ENCODE data around the gene NKG7. TPM values are rescaled to one million over a fixed set of nuclear protein-coding genes. Genes with fewer than 3 reads are reported as not detected.
A peak's percentile ranks its signal among the peaks of the same experiment; 100 is the strongest.

The NKG7 gene
- total RNA-seq, 2 experiments from 2014 or later: 6.2 to 7.2 TPM

GRCh38 chr19:51365965-51366388 is 6.5 kb downstream of the NKG7 start, which contains the start of gene ETFB:
Gene ETFB, minus strand, starts transcription at chr19:51366388. Its CDS starts 62 bp downstream, at chr19:51366326.
- Mint-ChIP-seq H3K4me3 (peak within 1 kb of the TSS; percentile 96), H3K4me1 (ENCODE audit: low read depth) (peaks cover 66% of the 10 kb centered on the region), H3K27ac (peak within 1 kb of the TSS; percentile 84), H3K27me3 (no peaks in the 10 kb centered on the region), H3K36me3 (ENCODE audit: low read depth) (peaks cover 12% of the 10 kb centered on the region), H3K9me3 (no peaks in the 10 kb centered on the region)
- CTCF ChIA-PET: no interaction called here
- intact Hi-C loops (cut with DNase I, micrococcal nuclease): loop anchor here in 1 of 2 experiments (10.0 kb wide), 1 partner anchor 229 kb away; no protein-coding TSS in a partner anchor
- TF ChIP-seq, protein P1, sequence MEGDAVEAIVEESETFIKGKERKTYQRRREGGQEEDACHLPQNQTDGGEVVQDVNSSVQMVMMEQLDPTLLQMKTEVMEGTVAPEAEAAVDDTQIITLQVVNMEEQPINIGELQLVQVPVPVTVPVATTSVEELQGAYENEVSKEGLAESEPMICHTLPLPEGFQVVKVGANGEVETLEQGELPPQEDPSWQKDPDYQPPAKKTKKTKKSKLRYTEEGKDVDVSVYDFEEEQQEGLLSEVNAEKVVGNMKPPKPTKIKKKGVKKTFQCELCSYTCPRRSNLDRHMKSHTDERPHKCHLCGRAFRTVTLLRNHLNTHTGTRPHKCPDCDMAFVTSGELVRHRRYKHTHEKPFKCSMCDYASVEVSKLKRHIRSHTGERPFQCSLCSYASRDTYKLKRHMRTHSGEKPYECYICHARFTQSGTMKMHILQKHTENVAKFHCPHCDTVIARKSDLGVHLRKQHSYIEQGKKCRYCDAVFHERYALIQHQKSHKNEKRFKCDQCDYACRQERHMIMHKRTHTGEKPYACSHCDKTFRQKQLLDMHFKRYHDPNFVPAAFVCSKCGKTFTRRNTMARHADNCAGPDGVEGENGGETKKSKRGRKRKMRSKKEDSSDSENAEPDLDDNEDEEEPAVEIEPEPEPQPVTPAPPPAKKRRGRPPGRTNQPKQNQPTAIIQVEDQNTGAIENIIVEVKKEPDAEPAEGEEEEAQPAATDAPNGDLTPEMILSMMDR (IDR thresholded peaks at IDR 0.05): no peak
- Histone ChIP-seq H3K27ac (ENCODE audit: low read depth in 1 of 2, low read length in 2 of 2) (peak within 1 kb of the TSS; percentile 69 to 73), H3K9me3 (ENCODE audit: control insufficient read depth in 1 of 2, insufficient read depth in 1 of 2, low read length in 2 of 2) (no peaks in the 10 kb centered on the region), H3K4me1 (ENCODE audit: insufficient read depth, low read length) (peaks cover 70% of the 10 kb centered on the region), H3K27me3 (ENCODE audit: control insufficient read depth in 1 of 2, insufficient read depth in 2 of 2, low read length in 2 of 2) (no peaks in the 10 kb centered on the region), H3K36me3 (ENCODE audit: insufficient read depth, low read length) (no peaks in the 10 kb centered on the region), H3K4me3 (ENCODE audit: low read length) (peak within 1 kb of the TSS; percentile 90)
- no peak for ATAC-seq (ENCODE audit: poor library complexity)
- POLR2A ChIA-PET: interaction anchor here (0.8 to 1.6 kb wide), 6 partner anchors 11 to 76 kb away, joined by 3 to 7 read pairs (median 4); partner anchors contain the start of gene VSIG10L
- DNase-seq: no peak

DNA sequence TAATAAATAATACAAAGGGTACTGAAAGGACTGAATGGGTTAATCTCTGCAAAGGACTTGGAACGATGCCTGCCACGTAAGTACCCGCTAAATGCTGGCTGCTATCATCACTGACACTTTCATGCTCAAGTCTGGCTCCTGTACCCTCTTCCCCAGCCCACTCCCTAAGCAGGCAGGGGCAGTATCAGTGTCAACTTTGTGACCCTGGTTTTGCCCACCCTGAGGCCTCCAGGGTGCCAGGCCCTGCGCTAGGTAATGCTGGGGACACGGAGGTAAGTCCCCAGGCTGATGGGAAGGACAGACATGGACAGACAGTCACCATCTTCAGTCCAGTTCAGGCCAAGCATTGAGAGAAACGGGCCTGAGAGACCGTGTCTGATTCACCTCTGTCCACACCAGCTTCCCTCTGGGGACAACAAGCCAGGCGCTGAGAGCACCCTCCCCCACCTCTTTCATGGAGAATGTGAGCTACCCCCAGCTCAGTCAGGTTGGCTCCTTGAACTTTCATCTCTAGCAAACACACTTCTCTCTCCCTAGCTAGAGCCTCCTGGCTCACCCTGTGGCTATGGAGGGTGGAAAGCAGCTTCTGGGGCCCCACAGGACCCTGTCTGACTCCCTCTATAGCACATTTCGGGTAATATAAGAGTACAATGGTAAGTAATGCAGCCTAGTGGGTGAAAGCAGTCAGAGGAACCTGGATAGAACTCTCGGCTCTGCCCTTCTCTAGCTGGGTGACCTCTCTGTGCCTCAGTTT is 7.1 kb downstream of the NKG7 start:
- Mint-ChIP-seq H3K36me3 (ENCODE audit: low read depth) (peaks cover 12% of the 10 kb centered on the region), H3K27me3 (no peaks in the 10 kb centered on the region), H3K4me1 (ENCODE audit: low read depth) (peaks cover 61% of the 10 kb centered on the region), H3K9me3 (no peaks in the 10 kb centered on the region), H3K4me3 (peak overlapping the region; percentile 96), H3K27ac (peak overlapping the region; percentile 84)
- Histone ChIP-seq H3K4me3 (ENCODE audit: low read length) (peak overlapping the region; percentile 90), H3K36me3 (ENCODE audit: insufficient read depth, low read length) (no peaks in the 10 kb centered on the region), H3K27ac (ENCODE audit: low read depth in 1 of 2, low read length in 2 of 2) (peak overlapping the region; percentile 69 to 73), H3K27me3 (ENCODE audit: control insufficient read depth in 1 of 2, insufficient read depth in 2 of 2, low read length in 2 of 2) (no peaks in the 10 kb centered on the region), H3K9me3 (ENCODE audit: control insufficient read depth in 1 of 2, insufficient read depth in 1 of 2, low read length in 2 of 2) (no peaks in the 10 kb centered on the region), H3K4me1 (ENCODE audit: insufficient read depth, low read length) (peaks cover 65% of the 10 kb centered on the region)
- intact Hi-C loops (cut with DNase I, micrococcal nuclease): loop anchor here in 1 of 2 experiments (10.0 kb wide), 1 partner anchor 229 kb away; no protein-coding TSS in a partner anchor
- CTCF ChIA-PET: no interaction called here
- POLR2A ChIA-PET: interaction anchor here (0.8 to 1.6 kb wide), 6 partner anchors 11 to 76 kb away, joined by 3 to 7 read pairs (median 4); partner anchors contain the start of gene VSIG10L
- TF ChIP-seq, protein P1 (IDR thresholded peaks at IDR 0.05): no peak
- DNase-seq: peak in 2 of 14 experiments; percentile 54 to 58
- ATAC-seq (ENCODE audit: poor library complexity): peak; percentile 20

GRCh38 chr19:51364200-51365106 is 8.0 kb downstream of the NKG7 start:
- ATAC-seq (ENCODE audit: poor library complexity): no peak
- no peaks in the 10 kb centered on the region for H3K36me3 ChIP-seq (ENCODE audit: insufficient read depth, low read length)
- intact Hi-C loops (cut with DNase I, micrococcal nuclease): loop anchor here in 1 of 2 experiments (10.0 kb wide), 1 partner anchor 230 kb away; no protein-coding TSS in a partner anchor
- no peaks in the 10 kb centered on the region for H3K27me3 Mint-ChIP-seq
- ChIA-PET POLR2A (interaction anchor here (1.0 to 1.5 kb wide), 2 partner anchors 9 to 12 kb away, joined by 3 to 4 read pairs; no protein-coding TSS in a partner anchor), CTCF (no interaction called here)
- H3K27ac ChIP-seq (ENCODE audit: low read depth in 1 of 2, low read length in 2 of 2): no peak overlapping the region
- H3K9me3 Mint-ChIP-seq: no peaks in the 10 kb centered on the region
- peaks cover 61% of the 10 kb centered on the region for H3K4me1 ChIP-seq (ENCODE audit: insufficient read depth, low read length)
- peak overlapping the region; percentile 80 for H3K4me3 Mint-ChIP-seq
- peak overlapping the region; percentile 60 for H3K27ac Mint-ChIP-seq
- no peaks in the 10 kb centered on the region for H3K9me3 ChIP-seq (ENCODE audit: control insufficient read depth in 1 of 2, insufficient read depth in 1 of 2, low read length in 2 of 2)
- no peaks in the 10 kb centered on the region for H3K27me3 ChIP-seq (ENCODE audit: control insufficient read depth in 1 of 2, insufficient read depth in 2 of 2, low read length in 2 of 2)
- H3K36me3 Mint-ChIP-seq (ENCODE audit: low read depth): peaks cover 12% of the 10 kb centered on the region
- no peak overlapping the region for H3K4me3 ChIP-seq (ENCODE audit: low read length)
- peaks cover 57% of the 10 kb centered on the region for H3K4me1 Mint-ChIP-seq (ENCODE audit: low read depth)
- TF ChIP-seq, protein P1 (IDR thresholded peaks at IDR 0.05): no peak
- no peak for DNase-seq
